Peyer's patch (tissue), 4 donors: ENCODE results near the gene PPP2R5E.

Experiments
- CTCF ChIP-seq, 6 experiments: fragments of 450-650 bp in 4 of 6; fragments of 200-600 bp in 2 of 6; sonication (generic) in 1 of 6; IDR thresholded peaks; one replicate each; pipeline ENCODE4 v1.5.1; 2017 to 2019; ENCODE audit warnings: antibody characterized with exemption in 6 of 6, mild to moderate bottlenecking in 3 of 6, moderate library complexity in 1 of 6
- POLR2A ChIP-seq, 2 donors: fragments of 450-650 bp; IDR thresholded peaks; one replicate each; pipeline ENCODE4 v1.5.1; 2017; ENCODE audit warnings: antibody characterized with exemption in 2 of 2, mild to moderate bottlenecking in 2 of 2, moderate library complexity in 2 of 2

GRCh38 chr14:63474111-63474510 is 69.1 kb downstream of the PPP2R5E start:
- TF ChIP-seq POLR2A (IDR thresholded peaks at IDR 0.05) (no peak), CTCF (IDR thresholded peaks at IDR 0.05) (no peak)
